ENCODE data around the gene SERPIND1. TPM values are rescaled to one million over a fixed set of nuclear protein-coding genes. Genes with fewer than 3 reads are reported as not detected.

Gene SERPIND1
- total RNA-seq, 1 donor from 2014 or later, result not detected

DNA sequence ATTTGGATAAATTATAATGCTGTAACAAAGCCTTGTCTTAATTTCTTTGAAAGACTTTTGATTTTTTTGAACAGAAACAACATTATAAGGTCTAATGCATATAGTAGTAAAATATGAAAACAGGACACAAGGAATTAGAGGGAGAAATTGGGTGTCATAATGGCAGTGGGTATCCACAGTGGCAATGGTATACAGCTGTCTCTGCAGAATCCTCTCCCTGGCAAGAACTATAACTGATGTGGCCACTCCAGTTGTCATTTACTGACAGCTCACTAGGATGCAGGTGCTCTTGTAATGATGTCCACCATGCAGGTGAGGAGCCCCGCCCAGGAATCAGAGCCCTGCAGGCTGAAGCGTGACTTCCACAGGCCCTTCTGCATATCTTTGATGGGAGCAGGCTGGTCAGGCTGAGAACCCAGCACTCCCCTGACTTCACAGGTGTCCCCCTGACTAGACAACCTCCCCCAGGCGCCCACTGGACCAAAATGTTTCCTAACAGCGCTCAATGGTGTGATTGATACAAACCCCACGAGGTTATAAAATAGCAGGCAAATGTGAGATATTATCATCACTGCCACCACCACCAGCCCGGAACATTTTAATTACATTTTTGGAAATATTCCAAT, 32.8 kb upstream of the SERPIND1 start:
- Mint-ChIP-seq H3K9me3 (no peaks in the 10 kb centered on the region), H3K4me1 (ENCODE audit: low read depth) (peaks cover 1% of the 10 kb centered on the region), H3K27ac (no peak overlapping the region), H3K27me3 (ENCODE audit: low read depth) (no peaks in the 10 kb centered on the region), H3K4me3 (ENCODE audit: low read depth) (no peak overlapping the region), H3K36me3 (ENCODE audit: low read depth) (peaks cover 46% of the 10 kb centered on the region)
- DNase-seq (ENCODE audit: low spot score), result no peak
- intact Hi-C loops (cut with micrococcal nuclease), result no loop called here

DNA sequence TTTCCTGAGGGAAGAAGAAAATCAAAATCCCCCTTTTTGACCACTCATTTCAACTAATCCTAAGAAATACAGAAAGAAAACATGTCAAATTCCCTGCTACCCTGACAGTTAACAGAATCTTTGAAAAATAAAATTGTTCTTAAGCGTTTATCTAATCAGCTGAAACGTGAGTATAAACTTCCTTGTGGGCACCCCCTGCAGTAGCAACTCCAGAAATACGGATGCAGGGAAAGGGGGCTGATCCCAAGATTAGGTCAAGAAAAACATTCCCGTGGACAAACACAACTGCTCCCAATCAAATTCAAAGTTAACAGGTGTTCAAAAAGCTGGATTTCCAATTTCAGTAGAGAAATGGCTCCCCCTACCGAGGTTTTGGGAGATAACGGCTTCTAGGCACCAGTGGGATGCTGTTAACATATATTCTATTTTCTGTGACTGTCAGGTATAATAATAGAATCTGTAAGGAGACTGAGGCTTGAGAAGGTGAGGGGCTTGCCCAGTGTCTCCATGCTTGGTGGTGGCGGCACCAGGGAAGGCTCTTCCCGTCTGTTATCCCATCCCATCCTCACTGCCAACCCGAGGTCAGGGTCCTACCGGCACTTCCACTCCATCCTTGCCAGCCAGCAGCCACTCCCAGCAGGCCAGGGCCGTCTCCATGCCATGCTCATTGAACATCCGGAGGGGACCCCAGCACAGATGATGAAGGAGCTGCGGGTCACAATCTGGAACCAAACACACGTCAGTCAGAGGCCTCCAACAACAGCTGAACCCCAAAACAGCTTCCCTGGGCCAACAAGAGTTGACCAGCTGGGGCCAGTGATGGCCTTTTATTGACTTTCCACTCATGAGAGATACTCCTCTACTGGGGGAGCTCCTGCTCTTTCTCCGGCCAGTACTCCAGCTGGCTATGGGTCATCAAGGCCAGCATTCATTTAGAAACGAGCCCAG, 32.0 kb upstream of the SERPIND1 start:
- no peaks in the 10 kb centered on the region for H3K9me3 Mint-ChIP-seq
- DNase-seq (ENCODE audit: low spot score), result peak; percentile 16
- H3K4me1 Mint-ChIP-seq (ENCODE audit: low read depth), result peaks cover 1% of the 10 kb centered on the region
- H3K36me3 Mint-ChIP-seq (ENCODE audit: low read depth), result peaks cover 52% of the 10 kb centered on the region
- H3K27me3 Mint-ChIP-seq (ENCODE audit: low read depth), result no peaks in the 10 kb centered on the region
- intact Hi-C loops (cut with micrococcal nuclease), result no loop called here
- H3K27ac Mint-ChIP-seq, result no peak overlapping the region
- no peak overlapping the region for H3K4me3 Mint-ChIP-seq (ENCODE audit: low read depth)

DNA sequence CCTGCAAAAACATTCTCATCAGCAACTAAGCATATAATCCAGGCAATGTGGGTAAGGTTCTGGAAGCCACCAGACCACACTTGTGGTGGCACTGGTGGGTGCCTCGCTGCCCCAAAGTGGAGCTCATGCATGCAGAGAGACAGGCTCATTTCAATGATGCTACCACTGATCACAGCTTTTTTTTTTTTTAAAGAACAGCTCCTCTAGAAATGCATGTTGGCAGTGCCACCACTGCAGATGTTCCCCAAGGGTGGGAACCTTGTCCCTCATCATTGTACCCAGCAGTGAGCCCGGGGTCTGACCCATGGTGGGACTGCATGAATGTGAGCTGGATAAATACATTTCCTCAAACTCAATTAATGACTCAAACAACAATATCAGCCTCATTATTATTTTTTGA, 31.1 kb upstream of the SERPIND1 start:
- Mint-ChIP-seq H3K36me3 (ENCODE audit: low read depth) (peaks cover 54% of the 10 kb centered on the region), H3K27me3 (ENCODE audit: low read depth) (no peaks in the 10 kb centered on the region), H3K9me3 (no peaks in the 10 kb centered on the region), H3K4me3 (ENCODE audit: low read depth) (no peak overlapping the region), H3K4me1 (ENCODE audit: low read depth) (peaks cover 1% of the 10 kb centered on the region), H3K27ac (no peak overlapping the region)
- DNase-seq (ENCODE audit: low spot score), result no peak
- intact Hi-C loops (cut with micrococcal nuclease), result no loop called here

DNA sequence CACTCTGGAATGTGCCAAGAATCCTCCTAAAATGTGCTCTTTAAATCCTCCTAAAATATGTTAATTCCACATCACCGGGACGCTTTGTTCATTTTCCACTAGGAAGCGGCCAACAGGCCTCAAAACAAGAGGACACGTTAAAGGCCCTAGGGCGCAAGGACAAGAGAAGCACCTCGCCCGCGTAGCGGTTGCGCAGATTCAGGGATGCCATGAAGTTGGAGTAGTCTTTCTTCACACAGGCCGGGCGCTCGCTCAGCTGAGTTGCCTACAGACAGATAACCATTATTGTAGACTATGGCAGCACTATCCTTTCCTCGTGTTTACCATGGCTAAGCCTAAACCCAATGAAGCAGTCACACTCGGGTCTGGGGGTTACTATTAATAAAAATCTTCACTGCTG, 29.5 kb upstream of the SERPIND1 start:
- intact Hi-C loops (cut with micrococcal nuclease), result no loop called here
- no peaks in the 10 kb centered on the region for H3K4me1 Mint-ChIP-seq (ENCODE audit: low read depth)

GRCh38 chr22:20745119-20745518, 28.8 kb upstream of the SERPIND1 start:
- Mint-ChIP-seq H3K4me1 (ENCODE audit: low read depth) (no peaks in the 10 kb centered on the region), H3K27ac (no peak overlapping the region), H3K9me3 (no peaks in the 10 kb centered on the region), H3K27me3 (ENCODE audit: low read depth) (no peaks in the 10 kb centered on the region), H3K4me3 (ENCODE audit: low read depth) (no peak overlapping the region), H3K36me3 (ENCODE audit: low read depth) (peaks cover 47% of the 10 kb centered on the region)
- no peak for DNase-seq (ENCODE audit: low spot score)
- intact Hi-C loops (cut with micrococcal nuclease), result no loop called here

More for the DNA sequence above, 29.5 kb upstream of the SERPIND1 start:
- no peak overlapping the region for H3K4me3 Mint-ChIP-seq (ENCODE audit: low read depth)
- peaks cover 44% of the 10 kb centered on the region for H3K36me3 Mint-ChIP-seq (ENCODE audit: low read depth)
- H3K27ac Mint-ChIP-seq, result no peak overlapping the region
- DNase-seq (ENCODE audit: low spot score), result no peak
- H3K9me3 Mint-ChIP-seq, result no peaks in the 10 kb centered on the region
- H3K27me3 Mint-ChIP-seq (ENCODE audit: low read depth), result no peaks in the 10 kb centered on the region

GRCh38 chr22:20746431-20747189, 27.3 kb upstream of the SERPIND1 start:
- H3K4me1 Mint-ChIP-seq (ENCODE audit: low read depth), result no peaks in the 10 kb centered on the region
- no peaks in the 10 kb centered on the region for H3K27me3 Mint-ChIP-seq (ENCODE audit: low read depth)
- no peak for DNase-seq (ENCODE audit: low spot score)
- no peaks in the 10 kb centered on the region for H3K9me3 Mint-ChIP-seq
- H3K4me3 Mint-ChIP-seq (ENCODE audit: low read depth), result no peak overlapping the region
- intact Hi-C loops (cut with micrococcal nuclease), result no loop called here
- H3K36me3 Mint-ChIP-seq (ENCODE audit: low read depth), result peaks cover 35% of the 10 kb centered on the region
- H3K27ac Mint-ChIP-seq, result no peak overlapping the region

DNA sequence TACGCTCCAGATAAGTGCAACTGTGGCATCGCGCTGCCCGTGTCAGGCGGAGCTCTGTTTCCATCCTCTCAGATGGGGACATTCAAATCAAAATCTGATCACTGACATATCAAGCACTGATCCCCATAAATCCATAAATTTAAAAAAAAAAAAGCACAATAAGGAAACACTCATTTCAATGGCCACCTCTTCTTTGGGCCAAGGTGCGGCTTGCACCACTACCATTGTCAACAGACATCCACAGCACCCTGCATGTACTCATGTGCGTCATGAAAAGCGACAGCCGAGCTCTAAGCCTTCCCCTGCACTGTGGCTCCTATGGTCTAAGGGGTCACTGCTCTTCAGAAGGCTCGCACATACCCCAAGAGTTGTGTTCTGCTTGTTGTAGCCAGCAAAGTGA, 26.7 kb upstream of the SERPIND1 start:
- peaks cover 30% of the 10 kb centered on the region for H3K36me3 Mint-ChIP-seq (ENCODE audit: low read depth)
- no peaks in the 10 kb centered on the region for H3K9me3 Mint-ChIP-seq
- DNase-seq (ENCODE audit: low spot score), result no peak
- H3K4me3 Mint-ChIP-seq (ENCODE audit: low read depth), result no peak overlapping the region
- no peaks in the 10 kb centered on the region for H3K27me3 Mint-ChIP-seq (ENCODE audit: low read depth)
- H3K27ac Mint-ChIP-seq, result no peak overlapping the region
- H3K4me1 Mint-ChIP-seq (ENCODE audit: low read depth), result no peaks in the 10 kb centered on the region
- intact Hi-C loops (cut with micrococcal nuclease), result no loop called here

- Mint-ChIP-seq H3K4me3 (ENCODE audit: low read depth) (no peak overlapping the region), H3K27ac (no peak overlapping the region), H3K36me3 (ENCODE audit: low read depth) (peaks cover 26% of the 10 kb centered on the region), H3K9me3 (no peaks in the 10 kb centered on the region), H3K27me3 (ENCODE audit: low read depth) (no peaks in the 10 kb centered on the region), H3K4me1 (ENCODE audit: low read depth) (no peaks in the 10 kb centered on the region)
- no peak for DNase-seq (ENCODE audit: low spot score)
- intact Hi-C loops (cut with micrococcal nuclease), result no loop called here
Measured at GRCh38 chr22:20748082-20748481, 25.8 kb upstream of the SERPIND1 start.

DNA sequence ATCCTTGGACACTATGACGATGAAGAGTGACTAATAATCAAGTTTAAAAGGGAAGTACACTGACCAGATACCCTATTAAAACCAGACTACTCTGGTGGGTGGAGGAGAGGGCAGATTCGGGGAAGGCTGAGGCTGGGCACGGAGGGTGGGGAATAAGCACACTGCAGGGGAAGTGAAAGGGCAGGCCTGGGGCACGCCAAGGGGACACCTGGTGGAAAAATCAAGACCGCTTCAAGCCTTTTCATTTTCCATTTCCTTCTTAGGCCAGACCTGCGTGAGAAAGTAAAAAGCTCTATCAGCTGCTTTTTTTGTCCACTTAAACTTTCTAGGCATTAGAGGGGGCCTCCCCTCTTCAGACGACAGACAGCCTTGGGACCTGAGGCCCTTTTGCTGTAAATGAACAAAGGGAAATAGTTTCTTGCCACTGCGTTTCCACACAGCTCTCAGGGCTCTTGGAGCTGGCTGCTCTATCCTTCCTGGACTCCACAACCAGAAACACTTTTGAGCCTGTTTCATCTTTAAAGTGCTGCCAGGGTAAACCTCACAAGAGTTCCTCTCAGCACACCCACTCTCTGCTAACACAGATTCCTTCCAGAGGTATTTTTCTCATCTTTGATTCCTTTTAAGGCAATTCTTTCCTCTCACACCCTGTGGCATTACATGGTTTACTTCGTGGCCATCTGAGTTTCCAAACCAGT, 25.0 kb upstream of the SERPIND1 start:
- no peak overlapping the region for H3K27ac Mint-ChIP-seq

DNA sequence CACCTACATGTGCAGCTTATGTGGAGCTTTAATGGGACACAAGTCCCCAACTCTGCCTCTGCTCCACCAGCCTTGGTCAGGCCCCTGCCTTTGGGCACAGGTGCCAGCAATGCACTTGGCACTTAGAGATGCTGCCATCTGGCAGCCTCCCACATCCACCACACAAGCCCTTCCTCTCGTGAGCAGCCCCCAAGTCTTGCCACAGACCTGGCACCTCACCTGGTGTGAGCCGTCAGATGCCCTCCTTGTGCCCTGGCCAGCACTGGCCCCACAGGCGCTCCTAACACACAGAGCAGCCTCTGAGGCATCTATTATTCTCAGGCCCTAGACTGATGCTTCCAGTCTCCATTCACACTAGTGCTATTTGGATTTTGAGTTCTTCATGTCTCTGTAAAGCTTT, 24.5 kb upstream of the SERPIND1 start:
- H3K36me3 Mint-ChIP-seq (ENCODE audit: low read depth), result peaks cover 26% of the 10 kb centered on the region
- intact Hi-C loops (cut with micrococcal nuclease), result no loop called here
- DNase-seq (ENCODE audit: low spot score), result no peak
- no peak overlapping the region for H3K27ac Mint-ChIP-seq
- no peaks in the 10 kb centered on the region for H3K9me3 Mint-ChIP-seq
- H3K27me3 Mint-ChIP-seq (ENCODE audit: low read depth), result no peaks in the 10 kb centered on the region
- H3K4me1 Mint-ChIP-seq (ENCODE audit: low read depth), result no peaks in the 10 kb centered on the region
- H3K4me3 Mint-ChIP-seq (ENCODE audit: low read depth), result no peak overlapping the region

More for the DNA sequence above, 25.0 kb upstream of the SERPIND1 start:
- Mint-ChIP-seq H3K4me3 (ENCODE audit: low read depth) (no peak overlapping the region), H3K9me3 (no peaks in the 10 kb centered on the region), H3K4me1 (ENCODE audit: low read depth) (no peaks in the 10 kb centered on the region), H3K27me3 (ENCODE audit: low read depth) (no peaks in the 10 kb centered on the region), H3K36me3 (ENCODE audit: low read depth) (peaks cover 29% of the 10 kb centered on the region)
- intact Hi-C loops (cut with micrococcal nuclease), result no loop called here
- DNase-seq (ENCODE audit: low spot score), result no peak

GRCh38 chr22:20750461-20751184, 23.3 kb upstream of the SERPIND1 start:
- peaks cover 19% of the 10 kb centered on the region for H3K36me3 Mint-ChIP-seq (ENCODE audit: low read depth)
- H3K9me3 Mint-ChIP-seq, result no peaks in the 10 kb centered on the region
- H3K4me3 Mint-ChIP-seq (ENCODE audit: low read depth), result no peak overlapping the region
- H3K27ac Mint-ChIP-seq, result no peak overlapping the region
- no peak for DNase-seq (ENCODE audit: low spot score)
- intact Hi-C loops (cut with micrococcal nuclease), result no loop called here
- H3K27me3 Mint-ChIP-seq (ENCODE audit: low read depth), result no peaks in the 10 kb centered on the region
- no peaks in the 10 kb centered on the region for H3K4me1 Mint-ChIP-seq (ENCODE audit: low read depth)

Measured in activated T-helper 2 cell treated with anti-CD3 and anti-CD28 coated beads, Interferon-gamma antibody, Interleukin-2, Interleukin-4, amounts not matched to agents 10 μg/mL and 5 μg/mL and 100 μg/mL, durations not matched to agents 14 hours and 24 hours and 36 hours (primary cell).